Right lobe of liver (tissue), 6 donors: ENCODE results near the gene BCDIN3D. TPM values are rescaled to one million over a fixed set of nuclear protein-coding genes. Genes with fewer than 3 reads are reported as not detected.

Source experiments
- ATAC-seq, 4 donors: fragments of 200-7000 bp; cut with Tn5 transposase; one replicate each; pipeline ENCODE4 v1.9.1; 2020; ENCODE audit warnings: mild to moderate bottlenecking in 4 of 4, moderate library complexity in 4 of 4
- DNase-seq, 3 donors: peaks; one replicate each; pipeline ENCODE4 v3.0.0-alpha.2; 2020
- H3K27ac ChIP-seq, 3 donors: fragments of 200-600 bp; one replicate each; pipeline ENCODE4 v1.8.0; 2022
- H3K27me3 ChIP-seq, 2 donors: fragments of 200-600 bp; one replicate each; pipeline ENCODE4 v1.8.0; 2022
- H3K36me3 ChIP-seq, 4 donors: fragments of 200-600 bp; sonication (generic) in 1 of 4; one replicate each; pipeline versions ENCODE4 v1.5.1 to v1.8.0; 2017 to 2022; ENCODE audit warnings: control low read depth in 1 of 4
- H3K4me1 ChIP-seq, 4 donors: fragments of 200-600 bp; sonication (generic) in 1 of 4; one replicate each; pipeline versions ENCODE4 v1.5.1 to v1.8.0; 2017 to 2022; ENCODE audit warnings: control low read depth in 1 of 4
- H3K4me3 ChIP-seq, 3 donors: fragments of 200-600 bp; one replicate each; pipeline ENCODE4 v1.8.0; 2022
- H3K9me3 ChIP-seq, 4 donors: fragments of 200-600 bp; sonication (generic) in 1 of 4; one replicate each; pipeline versions ENCODE4 v1.5.1 to v1.8.0; 2017 to 2022; ENCODE audit warnings: control low read depth in 1 of 4
- POLR2A ChIP-seq: fragments of 450-650 bp; IDR thresholded peaks from one replicate; pipeline ENCODE4 v1.6.1; 2017; ENCODE audit warnings: antibody characterized with exemption, mild to moderate bottlenecking
- WGBS: methylation state at CpG from one replicate; pipeline ENCODE4 v1.1.6; 2018; ENCODE audit warnings: low coverage, low lambda C conversion rate; ENCODE audit not compliant: insufficient coverage; ENCODE audit errors: missing lambda C conversion rate; 5-methylcytosine and 5-hydroxymethylcytosine counted together
- intact Hi-C, 2 donors: fragments of 100-400 bp; cut with DNase I; formaldehyde crosslinking; loops; one replicate each; pipeline versions ENCODE4 v1.11.2 to v1.14.1; 2022
- total RNA-seq, 6 experiments: library from RNA; depleted of rRNA in 2 of 6; stranded (reverse); fragments of >200 nt in 2 of 6; fragmentation: NEBNext Ultra II Directional in 3 of 6; extraction: Animal tissue kit (Norgen Biotek cat#: 25700) in 3 of 6; gene quantifications; one replicate each; pipeline versions ENCODE4 v1.1.0 to v1.2.4, GENCODE V29; 2016 to 2023
- TF ChIP-seq, protein P1 (sequence below), 4 donors: fragments of 200-600 bp in 3 of 4; fragments of 450-650 bp in 1 of 4; IDR thresholded peaks; one replicate each; pipeline versions ENCODE4 v1.5.1 to v1.8.0; 2016 to 2022; ENCODE audit warnings: antibody characterized with exemption in 4 of 4, mild to moderate bottlenecking in 2 of 4
- donor health status: DM: no; HTN: yes; CAD: no.
- donor health status: DM: no; HTN: no; CAD: no.
- donor health status: DM: no; HTN: no; CAD: no.
- donor health status: DM: no; HTN: yes; CAD: no.
- donor health status: DM: no; HTN: yes; CAD: no.

The BCDIN3D gene
- total RNA-seq, 6 experiments from 2014 or later, result 1.6 to 3.6 (median 2.6) TPM

DNA sequence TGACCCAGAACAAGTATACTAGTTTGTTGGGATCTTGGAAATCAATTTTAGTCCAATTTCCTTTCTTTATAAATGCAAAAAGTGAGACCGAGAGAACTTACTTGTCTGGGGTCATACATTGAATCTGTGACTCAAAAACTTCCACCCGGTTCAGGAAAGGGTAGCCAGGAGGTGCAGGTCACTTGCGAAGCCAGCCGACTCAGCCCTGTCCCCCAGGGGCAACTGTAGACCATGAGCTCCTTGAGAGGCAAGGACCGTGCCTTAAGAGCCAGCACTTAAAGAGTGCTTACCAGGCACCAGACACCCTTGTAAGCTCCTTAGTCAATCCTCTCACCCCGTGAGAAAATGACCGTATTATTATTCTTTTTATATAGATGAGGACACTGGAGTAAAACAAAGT, 505 bp upstream of the BCDIN3D start:
- Histone ChIP-seq H3K27ac (peak overlapping the region; percentile 51 to 71 (median 70)), H3K9me3 (no peaks in the 10 kb centered on the region), H3K36me3 (no peaks in the 10 kb centered on the region), H3K4me1 (peaks cover 0 to 10% (median 2%) of the 10 kb centered on the region in 4 donors), H3K27me3 (no peaks in the 10 kb centered on the region), H3K4me3 (peak overlapping the region; percentile 57 to 73 (median 68))
- 76% methylated on average over 4 of the region's 7 CpGs for WGBS
- TF ChIP-seq POLR2A, result no peak
- TF ChIP-seq, protein P1, sequence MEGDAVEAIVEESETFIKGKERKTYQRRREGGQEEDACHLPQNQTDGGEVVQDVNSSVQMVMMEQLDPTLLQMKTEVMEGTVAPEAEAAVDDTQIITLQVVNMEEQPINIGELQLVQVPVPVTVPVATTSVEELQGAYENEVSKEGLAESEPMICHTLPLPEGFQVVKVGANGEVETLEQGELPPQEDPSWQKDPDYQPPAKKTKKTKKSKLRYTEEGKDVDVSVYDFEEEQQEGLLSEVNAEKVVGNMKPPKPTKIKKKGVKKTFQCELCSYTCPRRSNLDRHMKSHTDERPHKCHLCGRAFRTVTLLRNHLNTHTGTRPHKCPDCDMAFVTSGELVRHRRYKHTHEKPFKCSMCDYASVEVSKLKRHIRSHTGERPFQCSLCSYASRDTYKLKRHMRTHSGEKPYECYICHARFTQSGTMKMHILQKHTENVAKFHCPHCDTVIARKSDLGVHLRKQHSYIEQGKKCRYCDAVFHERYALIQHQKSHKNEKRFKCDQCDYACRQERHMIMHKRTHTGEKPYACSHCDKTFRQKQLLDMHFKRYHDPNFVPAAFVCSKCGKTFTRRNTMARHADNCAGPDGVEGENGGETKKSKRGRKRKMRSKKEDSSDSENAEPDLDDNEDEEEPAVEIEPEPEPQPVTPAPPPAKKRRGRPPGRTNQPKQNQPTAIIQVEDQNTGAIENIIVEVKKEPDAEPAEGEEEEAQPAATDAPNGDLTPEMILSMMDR (IDR thresholded peaks at IDR 0.05), result no peak
- no peak for DNase-seq
- intact Hi-C loops, result loop anchor here in 1 of 2 donors (5.0 kb wide), 1 partner anchor 61 kb away; no protein-coding TSS in a partner anchor
- ATAC-seq, result no peak

DNA sequence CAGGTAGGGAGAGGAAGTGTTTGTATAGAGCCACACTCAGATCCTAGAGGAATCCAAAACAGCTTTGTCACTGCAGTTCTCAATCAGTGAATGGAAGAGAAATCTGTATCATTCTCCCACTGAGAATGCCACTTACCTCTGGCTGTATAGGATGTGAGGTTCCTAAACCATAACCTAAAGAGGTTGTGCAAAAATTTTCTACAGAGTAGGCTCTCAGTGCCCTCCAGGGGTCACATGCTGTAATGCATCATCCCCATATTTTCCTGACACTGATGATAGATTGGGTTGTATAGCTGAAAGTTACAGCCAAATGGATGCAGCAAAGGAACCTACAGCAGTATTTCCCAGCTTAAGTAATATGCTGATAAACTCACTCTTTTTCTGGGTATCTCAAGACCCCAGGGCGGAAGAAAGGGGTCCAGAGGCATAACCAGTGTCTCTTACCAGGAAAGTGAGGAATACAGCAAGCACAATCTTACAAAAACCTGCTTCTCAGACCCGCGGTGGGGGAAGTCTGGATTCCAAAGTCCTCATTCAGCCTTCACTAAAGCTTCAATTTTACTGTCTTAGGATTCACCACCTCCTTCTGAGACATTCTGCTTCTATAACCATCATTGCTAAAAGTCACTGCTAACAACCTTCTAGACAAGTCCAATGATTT, 3.8 kb downstream of the BCDIN3D start:
- H3K9me3 ChIP-seq, result no peaks in the 10 kb centered on the region
- H3K4me1 ChIP-seq, result peaks cover 0 to 10% (median 2%) of the 10 kb centered on the region in 4 donors
- no peak overlapping the region for H3K4me3 ChIP-seq
- ATAC-seq (peak; percentile 39 to 46 (median 42)), DNase-seq (no peak)
- H3K27me3 ChIP-seq, result no peaks in the 10 kb centered on the region
- TF ChIP-seq POLR2A, result no peak
- TF ChIP-seq, protein P1 (IDR thresholded peaks at IDR 0.05), result peak; percentile 64 to 73 (median 68)
- no peak overlapping the region for H3K27ac ChIP-seq
- intact Hi-C loops, result no loop called here
- WGBS, result 21% methylated on average over 2 of the region's 3 CpGs
- no peaks in the 10 kb centered on the region for H3K36me3 ChIP-seq

DNA sequence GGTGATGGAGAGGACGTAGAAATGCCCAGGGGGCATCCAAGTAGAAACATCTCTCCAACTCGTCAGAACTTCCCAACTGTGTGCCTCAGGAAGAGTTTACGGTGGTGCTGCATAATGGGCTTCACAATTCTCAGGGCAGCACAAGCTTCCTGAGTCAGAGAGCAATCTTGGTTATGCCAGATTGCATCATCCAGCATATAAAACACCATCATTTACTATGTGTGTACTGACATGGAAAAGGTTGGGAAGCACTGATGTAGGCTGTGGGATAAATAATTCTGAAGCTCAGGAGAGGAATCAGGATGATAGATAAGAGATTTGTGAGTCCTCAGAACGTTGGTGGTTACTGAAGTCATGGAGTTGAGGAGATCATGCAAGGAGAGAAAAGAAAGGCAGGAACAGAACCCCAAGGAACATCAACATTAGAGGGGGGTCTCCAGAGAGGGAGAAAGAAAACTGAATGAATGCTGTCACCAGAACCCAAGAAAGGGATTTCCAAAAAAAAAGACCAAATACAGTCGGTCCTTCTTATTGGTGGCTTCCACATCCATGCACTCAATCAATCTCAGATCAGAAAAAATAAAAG, 10.0 kb downstream of the BCDIN3D start:
- WGBS, result 52% methylated on average over 5 of the region's 5 CpGs
- Histone ChIP-seq H3K4me3 (no peak overlapping the region), H3K36me3 (no peaks in the 10 kb centered on the region), H3K4me1 (peaks cover 0 to 6% (median 0%) of the 10 kb centered on the region in 4 donors), H3K27ac (no peak overlapping the region), H3K27me3 (no peaks in the 10 kb centered on the region), H3K9me3 (no peaks in the 10 kb centered on the region)
- ATAC-seq (no peak), DNase-seq (no peak)
- intact Hi-C loops, result no loop called here
- TF ChIP-seq, protein P1 (IDR thresholded peaks at IDR 0.05), result no peak
- TF ChIP-seq POLR2A, result no peak

DNA sequence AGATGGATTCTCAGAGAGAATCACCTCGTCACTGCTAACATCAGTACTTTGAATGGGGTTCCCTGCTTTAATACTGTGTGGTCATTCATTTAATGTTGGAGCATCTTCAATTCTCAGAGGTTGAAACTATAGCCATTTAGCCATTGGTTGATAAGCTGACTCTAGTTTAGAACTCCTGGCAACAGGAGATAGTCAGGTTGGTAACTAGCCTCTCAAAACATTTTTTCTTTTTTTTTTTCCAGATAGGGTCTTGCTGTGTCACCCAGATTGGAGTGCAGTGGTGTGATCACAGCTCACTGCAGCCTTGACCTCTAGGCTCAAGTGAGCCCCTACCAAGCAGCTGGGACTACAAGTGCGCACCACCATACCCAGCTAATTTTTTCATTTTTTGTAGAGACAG, 11.2 kb downstream of the BCDIN3D start:
- no peaks in the 10 kb centered on the region for H3K9me3 ChIP-seq
- no peaks in the 10 kb centered on the region for H3K27me3 ChIP-seq
- DNase-seq, result no peak
- H3K4me1 ChIP-seq, result peaks cover 0 to 12% (median 0%) of the 10 kb centered on the region in 4 donors
- TF ChIP-seq, protein P1 (IDR thresholded peaks at IDR 0.05), result no peak
- no peak for TF ChIP-seq POLR2A
- no peak overlapping the region for H3K4me3 ChIP-seq
- ATAC-seq, result no peak
- H3K27ac ChIP-seq, result no peak overlapping the region
- WGBS, result 94% methylated on average over 2 of the region's 2 CpGs
- intact Hi-C loops, result no loop called here
- no peaks in the 10 kb centered on the region for H3K36me3 ChIP-seq
